ENCODE data around the gene DMD. TPM values are rescaled to one million over a fixed set of nuclear protein-coding genes. Genes with fewer than 3 reads are reported as not detected.

DMD gene
- total and polyA plus RNA-seq, 2 donors (not counting 1 experiment from before 2014, with no cell fraction given): 5.1 to 7.2 TPM

DNA sequence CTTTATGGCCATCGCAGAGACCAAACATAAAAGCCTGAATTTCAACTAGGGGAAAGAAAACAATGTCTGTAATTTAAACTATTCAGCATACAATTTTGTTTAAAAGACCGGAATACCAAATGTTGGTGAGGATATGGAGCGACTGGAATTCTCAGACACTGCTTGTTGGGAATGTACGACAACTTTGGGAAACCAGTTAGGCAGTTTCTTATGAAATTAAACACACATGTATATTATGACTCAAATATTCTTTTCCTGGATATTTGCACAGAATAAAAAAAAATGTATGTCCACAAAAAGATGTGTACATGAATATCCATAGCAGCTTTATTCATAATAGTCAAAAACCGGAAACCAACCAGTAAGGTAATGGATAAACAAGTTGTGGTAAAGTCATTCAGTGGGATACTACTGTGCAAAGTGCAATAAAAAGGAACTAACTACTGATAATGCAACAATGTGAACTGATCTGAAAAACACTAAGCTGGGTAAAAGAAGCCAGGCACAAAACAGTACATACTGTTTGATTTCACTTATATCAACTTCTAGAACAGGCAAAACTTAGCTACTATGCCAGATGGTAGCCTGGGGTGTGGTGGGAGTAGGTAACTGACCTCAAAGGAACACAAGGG is 1986.9 kb downstream of the DMD start:
- Histone ChIP-seq H3K9me3 (ENCODE audit: control insufficient read depth, insufficient read depth, low read depth, low read length) (no peaks in the 10 kb centered on the region), H3K4me3 (replicated peaks in 1 of 4; ENCODE audit: control extremely low read depth in 1 of 4, insufficient read depth in 1 of 4, low read depth in 3 of 4, low read length in 4 of 4) (no peak overlapping the region), H3K4me1 (ENCODE audit: control insufficient read depth, extremely low read depth, insufficient read depth, low read length) (no peaks in the 10 kb centered on the region), H3K27me3 (ENCODE audit: control insufficient read depth, insufficient read depth, low read length) (no peaks in the 10 kb centered on the region), H4K20me1 (ENCODE audit: control insufficient read depth, extremely low read depth, insufficient read depth, low read length) (no peaks in the 10 kb centered on the region), H2AFZ (ENCODE audit: low read length) (no peak overlapping the region), H3K79me2 (ENCODE audit: control insufficient read depth, insufficient read depth, low read length) (no peaks in the 10 kb centered on the region), H3K9ac (ENCODE audit: insufficient read depth, low read length) (no peak overlapping the region), H3K36me3 (ENCODE audit: control insufficient read depth, insufficient read depth, low read length) (no peaks in the 10 kb centered on the region), H3K4me2 (ENCODE audit: extremely low read depth, insufficient read depth, low read length) (no peak overlapping the region), H3K27ac (ENCODE audit: insufficient read depth, low read length) (no peak overlapping the region)
- DNase-seq (ENCODE audit: low read depth in 2 of 2): peak in 1 of 2 donors; percentile 27
- TF ChIP-seq EZH2 (IDR thresholded peaks at IDR 0.05; ENCODE audit: low read length, missing control alignments): no peak
- TF ChIP-seq, protein P1, sequence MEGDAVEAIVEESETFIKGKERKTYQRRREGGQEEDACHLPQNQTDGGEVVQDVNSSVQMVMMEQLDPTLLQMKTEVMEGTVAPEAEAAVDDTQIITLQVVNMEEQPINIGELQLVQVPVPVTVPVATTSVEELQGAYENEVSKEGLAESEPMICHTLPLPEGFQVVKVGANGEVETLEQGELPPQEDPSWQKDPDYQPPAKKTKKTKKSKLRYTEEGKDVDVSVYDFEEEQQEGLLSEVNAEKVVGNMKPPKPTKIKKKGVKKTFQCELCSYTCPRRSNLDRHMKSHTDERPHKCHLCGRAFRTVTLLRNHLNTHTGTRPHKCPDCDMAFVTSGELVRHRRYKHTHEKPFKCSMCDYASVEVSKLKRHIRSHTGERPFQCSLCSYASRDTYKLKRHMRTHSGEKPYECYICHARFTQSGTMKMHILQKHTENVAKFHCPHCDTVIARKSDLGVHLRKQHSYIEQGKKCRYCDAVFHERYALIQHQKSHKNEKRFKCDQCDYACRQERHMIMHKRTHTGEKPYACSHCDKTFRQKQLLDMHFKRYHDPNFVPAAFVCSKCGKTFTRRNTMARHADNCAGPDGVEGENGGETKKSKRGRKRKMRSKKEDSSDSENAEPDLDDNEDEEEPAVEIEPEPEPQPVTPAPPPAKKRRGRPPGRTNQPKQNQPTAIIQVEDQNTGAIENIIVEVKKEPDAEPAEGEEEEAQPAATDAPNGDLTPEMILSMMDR (conservative IDR thresholded peaks at IDR 0.05 in 1 of 2, IDR thresholded peaks at IDR 0.05 in 1 of 2; ENCODE audit: low read depth in 1 of 2, low read length in 2 of 2): no peak

DNA sequence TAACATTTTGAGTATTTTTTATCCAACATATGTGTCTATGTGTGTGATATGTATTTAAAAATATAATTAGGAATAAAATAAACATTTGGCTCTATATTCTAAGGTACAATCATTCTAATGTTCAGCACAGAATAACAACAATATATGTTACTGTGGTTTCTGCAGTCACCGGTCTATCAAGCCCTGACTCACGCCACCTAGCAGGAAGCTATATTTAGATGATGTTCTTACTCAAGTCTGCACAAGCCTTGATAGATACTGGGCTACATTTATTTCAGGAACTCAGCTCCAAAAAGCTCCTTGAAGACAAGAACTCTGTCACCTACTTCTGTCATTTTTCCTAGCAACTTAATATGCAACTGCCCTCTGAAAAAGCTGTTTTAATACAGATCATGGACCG is 1987.5 kb downstream of the DMD start:
- Histone ChIP-seq H4K20me1 (ENCODE audit: control insufficient read depth, extremely low read depth, insufficient read depth, low read length) (no peaks in the 10 kb centered on the region), H3K9me3 (ENCODE audit: control insufficient read depth, insufficient read depth, low read depth, low read length) (no peaks in the 10 kb centered on the region), H3K4me2 (ENCODE audit: extremely low read depth, insufficient read depth, low read length) (no peak overlapping the region), H3K9ac (ENCODE audit: insufficient read depth, low read length) (no peak overlapping the region), H3K27me3 (ENCODE audit: control insufficient read depth, insufficient read depth, low read length) (no peaks in the 10 kb centered on the region), H2AFZ (ENCODE audit: low read length) (no peak overlapping the region), H3K4me1 (ENCODE audit: control insufficient read depth, extremely low read depth, insufficient read depth, low read length) (no peaks in the 10 kb centered on the region), H3K36me3 (ENCODE audit: control insufficient read depth, insufficient read depth, low read length) (no peaks in the 10 kb centered on the region), H3K27ac (ENCODE audit: insufficient read depth, low read length) (no peak overlapping the region), H3K79me2 (ENCODE audit: control insufficient read depth, insufficient read depth, low read length) (no peaks in the 10 kb centered on the region), H3K4me3 (replicated peaks in 1 of 4; ENCODE audit: control extremely low read depth in 1 of 4, insufficient read depth in 1 of 4, low read depth in 3 of 4, low read length in 4 of 4) (no peak overlapping the region)
- no peak for TF ChIP-seq EZH2 (IDR thresholded peaks at IDR 0.05; ENCODE audit: low read length, missing control alignments)
- TF ChIP-seq, protein P1 (conservative IDR thresholded peaks at IDR 0.05 in 1 of 2, IDR thresholded peaks at IDR 0.05 in 1 of 2; ENCODE audit: low read depth in 1 of 2, low read length in 2 of 2): no peak
- DNase-seq (ENCODE audit: low read depth in 2 of 2): peak; percentile 33 to 81

DNA sequence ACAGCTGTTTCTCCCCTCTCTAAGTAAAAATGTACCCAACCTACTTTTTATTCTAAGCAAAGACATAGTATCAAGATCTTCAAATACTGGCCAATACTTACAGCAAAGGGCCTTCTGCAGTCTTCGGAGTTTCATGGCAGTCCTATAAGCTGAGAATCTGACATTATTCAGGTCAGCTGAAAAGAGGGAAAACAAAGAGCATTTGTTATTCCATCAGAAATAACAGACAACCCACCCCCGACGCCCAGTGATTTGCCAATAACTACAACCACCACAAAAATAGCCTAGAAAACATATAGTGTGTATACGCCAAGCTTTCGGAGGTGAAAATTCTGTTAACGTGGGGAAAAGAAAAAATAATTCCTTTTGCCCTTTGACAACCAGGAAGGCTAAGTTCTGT is 1988.4 kb downstream of the DMD start:
- no peaks in the 10 kb centered on the region for H3K36me3 ChIP-seq (ENCODE audit: control insufficient read depth, insufficient read depth, low read length)
- no peak overlapping the region for H3K4me2 ChIP-seq (ENCODE audit: extremely low read depth, insufficient read depth, low read length)
- H3K79me2 ChIP-seq (ENCODE audit: control insufficient read depth, insufficient read depth, low read length): no peaks in the 10 kb centered on the region
- H2AFZ ChIP-seq (ENCODE audit: low read length): no peak overlapping the region
- H3K4me3 ChIP-seq (replicated peaks in 1 of 4; ENCODE audit: control extremely low read depth in 1 of 4, insufficient read depth in 1 of 4, low read depth in 3 of 4, low read length in 4 of 4): no peak overlapping the region
- H3K9me3 ChIP-seq (ENCODE audit: control insufficient read depth, insufficient read depth, low read depth, low read length): no peaks in the 10 kb centered on the region
- no peak for DNase-seq (ENCODE audit: low read depth in 2 of 2)
- H3K9ac ChIP-seq (ENCODE audit: insufficient read depth, low read length): no peak overlapping the region
- TF ChIP-seq, protein P1 (conservative IDR thresholded peaks at IDR 0.05 in 1 of 2, IDR thresholded peaks at IDR 0.05 in 1 of 2; ENCODE audit: low read depth in 1 of 2, low read length in 2 of 2): no peak
- TF ChIP-seq EZH2 (IDR thresholded peaks at IDR 0.05; ENCODE audit: low read length, missing control alignments): no peak
- H3K4me1 ChIP-seq (ENCODE audit: control insufficient read depth, extremely low read depth, insufficient read depth, low read length): no peaks in the 10 kb centered on the region
- no peaks in the 10 kb centered on the region for H4K20me1 ChIP-seq (ENCODE audit: control insufficient read depth, extremely low read depth, insufficient read depth, low read length)
- H3K27ac ChIP-seq (ENCODE audit: insufficient read depth, low read length): no peak overlapping the region
- no peaks in the 10 kb centered on the region for H3K27me3 ChIP-seq (ENCODE audit: control insufficient read depth, insufficient read depth, low read length)
